A673 (cell line): ENCODE data around the gene ZSCAN5A.

ENCODE experiments used
- CTCF ChIP-seq: fragments of 300-800, 200-600 bp; sonication (generic); conservative IDR thresholded peaks from 2 replicates; pipeline ENCODE4 v1.5.1; 2017; ENCODE audit warnings: low read depth, mild to moderate bottlenecking, antibody characterized with exemption, low read length, moderate library complexity, mixed read lengths
- EZH2 ChIP-seq: fragments of 200-600 bp; sonication (generic); IDR thresholded peaks from 2 replicates; pipeline ENCODE4 v1.6.1; 2017; ENCODE audit warnings: borderline replicate concordance, low read depth, mild to moderate bottlenecking, mixed read lengths, antibody characterized with exemption, low read length; ENCODE audit not compliant: poor library complexity, severe bottlenecking

- TF ChIP-seq CTCF (no peak), EZH2 (no peak)
Observed at GRCh38 chr19:56347163-56347778, 32.6 kb upstream of the ZSCAN5A start.
